Activated CD4-positive, alpha-beta T cell treated with anti-CD3 and anti-CD28 coated beads for 4 hours (primary cell): ENCODE measurements around the gene FKBP5.
A peak's percentile ranks its signal among the peaks of the same experiment; 100 is the strongest.
"Not testable (repeated sequence)": the region's sequence is repeated elsewhere in the genome, so short reads cannot be mapped to it uniquely, and the experiment has no call there.

Source experiments
- DNase-seq, 2 donors: peaks; one replicate each; pipeline ENCODE4 v3.0.0-alpha.2; 2020

Gene FKBP5

DNA sequence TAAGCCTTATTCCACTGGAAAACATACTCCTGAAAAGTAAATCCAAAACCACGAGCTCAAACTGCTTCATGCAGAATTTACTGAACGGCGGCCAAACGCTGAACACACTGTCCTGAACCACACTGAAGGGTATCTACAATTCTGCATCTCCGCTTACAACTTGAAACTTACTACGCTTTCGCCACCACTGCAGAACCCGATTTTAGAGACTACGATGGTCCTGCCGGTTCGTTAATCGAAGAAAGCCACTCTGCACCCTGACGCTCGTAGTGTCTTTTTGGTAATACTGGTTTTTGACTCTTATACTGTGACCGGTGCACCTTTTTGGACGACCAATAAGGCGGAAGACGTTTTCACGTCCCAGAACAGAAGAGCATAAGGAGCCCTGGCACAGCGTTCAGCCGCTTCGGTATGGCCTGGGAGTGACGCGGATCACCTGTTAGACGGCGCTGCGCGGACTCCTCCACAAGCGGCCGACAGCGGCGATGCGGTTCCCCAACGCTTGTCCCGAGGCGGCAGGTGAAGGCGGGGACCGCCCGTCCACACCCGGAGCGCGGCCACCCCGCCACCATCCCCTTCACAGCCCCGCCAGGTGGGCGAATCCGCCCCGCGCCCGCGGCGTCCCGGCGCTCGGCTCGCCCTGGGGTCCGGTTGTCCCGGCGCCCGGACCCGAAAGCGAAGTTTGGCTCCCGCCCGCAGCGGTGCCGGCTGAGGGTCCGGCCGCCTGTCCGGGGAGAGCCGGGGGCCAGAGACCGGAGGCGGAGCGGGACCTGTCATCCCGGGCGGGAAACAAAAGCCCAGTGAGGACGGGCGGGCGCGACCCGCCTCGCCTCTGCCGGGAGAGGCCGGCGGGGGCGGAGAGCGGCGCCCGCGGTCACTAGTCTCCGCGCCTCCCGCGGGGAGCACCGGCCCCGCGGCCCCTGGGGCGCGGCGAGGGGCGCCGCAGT, 784 bp downstream of the FKBP5 start:
- peak; percentile 52 to 54 for DNase-seq

DNA sequence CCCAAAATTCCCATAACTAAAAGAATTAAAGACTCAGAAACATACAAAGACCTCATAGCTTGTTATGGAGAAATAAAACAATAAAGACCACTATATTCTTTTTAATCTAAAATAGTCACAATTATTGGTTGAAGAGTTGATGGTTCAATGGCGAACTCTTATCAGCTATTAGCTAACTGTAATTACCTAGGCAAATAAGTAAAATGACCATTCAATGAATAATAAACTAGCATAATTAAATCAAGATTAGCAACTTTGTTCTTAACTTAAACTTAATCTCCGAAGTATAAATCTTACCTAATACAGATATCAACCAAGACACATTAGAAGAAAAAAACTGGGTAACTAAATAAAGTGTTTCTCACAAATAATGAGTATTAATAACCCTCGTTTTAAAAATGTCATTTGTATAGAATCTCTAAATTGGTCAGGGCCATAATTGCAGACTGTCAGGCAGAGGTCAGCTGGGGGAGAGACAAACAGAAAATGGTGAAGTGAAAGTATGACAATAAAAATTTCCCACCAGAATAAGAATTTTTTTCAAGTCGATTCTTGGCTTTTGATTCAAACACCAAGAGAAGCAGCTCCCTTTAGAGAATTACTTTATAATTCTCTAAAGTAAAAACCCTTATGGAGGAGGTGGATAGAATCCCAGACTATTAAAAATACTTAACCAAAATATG, 1.7 kb downstream of the FKBP5 start:
- DNase-seq, result no peak

DNA sequence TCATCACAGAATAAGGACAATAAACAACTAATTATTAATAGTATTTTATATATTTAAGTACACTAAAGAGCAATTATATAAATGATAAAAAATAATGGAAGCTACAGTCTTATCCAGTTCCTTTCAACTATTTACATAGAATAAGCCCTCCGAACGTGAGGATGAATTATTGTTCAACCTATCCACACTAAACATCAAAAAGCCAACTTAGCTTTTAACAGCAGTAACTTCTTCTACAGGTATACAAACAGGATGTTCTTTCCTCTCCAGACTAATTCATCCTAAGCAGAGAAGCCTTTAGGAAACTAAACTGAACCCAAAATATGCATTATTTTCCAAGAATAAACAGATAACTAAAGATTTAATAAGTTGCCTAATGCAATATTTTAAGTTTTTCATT, 2.3 kb downstream of the FKBP5 start:
- DNase-seq, result no peak

DNA sequence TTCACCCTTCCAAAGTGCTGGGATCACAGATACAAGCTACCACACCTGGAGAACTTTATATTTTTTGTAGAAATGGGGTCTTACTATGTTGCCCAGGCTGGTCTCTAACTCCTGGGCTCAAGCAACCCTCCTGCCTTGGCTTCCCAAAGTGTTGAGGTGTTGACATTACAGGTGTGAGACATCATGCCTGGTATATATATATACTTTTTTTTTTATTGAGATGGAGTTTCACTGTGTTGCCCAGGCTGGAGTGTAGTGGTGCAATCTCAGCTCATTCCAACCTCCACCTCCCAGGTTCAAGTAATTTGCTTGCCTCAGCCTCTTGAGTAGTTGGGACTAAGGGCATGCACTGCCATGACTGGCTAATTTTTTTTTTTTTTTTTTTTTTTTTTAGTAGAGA, 5.4 kb downstream of the FKBP5 start:
- DNase-seq, result no peak

DNA sequence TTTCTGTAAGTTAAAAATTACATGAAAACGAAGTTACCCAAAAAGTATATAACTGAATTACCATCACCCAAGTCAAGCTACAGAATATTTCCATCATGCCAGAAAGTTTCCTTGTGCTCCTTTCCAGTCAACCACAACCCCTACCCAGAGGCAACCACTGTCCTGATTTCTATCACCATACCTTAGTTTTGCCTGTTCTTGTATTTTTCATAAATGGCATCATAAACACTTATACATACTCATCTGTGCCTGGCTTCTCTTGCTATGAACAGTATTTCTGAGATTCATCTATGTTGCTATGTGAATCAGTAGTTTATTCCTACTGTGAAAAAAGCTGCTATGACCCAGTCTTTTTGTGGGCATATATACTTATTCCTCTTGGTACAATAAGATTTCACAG, 7.4 kb downstream of the FKBP5 start:
- DNase-seq, result no peak

DNA sequence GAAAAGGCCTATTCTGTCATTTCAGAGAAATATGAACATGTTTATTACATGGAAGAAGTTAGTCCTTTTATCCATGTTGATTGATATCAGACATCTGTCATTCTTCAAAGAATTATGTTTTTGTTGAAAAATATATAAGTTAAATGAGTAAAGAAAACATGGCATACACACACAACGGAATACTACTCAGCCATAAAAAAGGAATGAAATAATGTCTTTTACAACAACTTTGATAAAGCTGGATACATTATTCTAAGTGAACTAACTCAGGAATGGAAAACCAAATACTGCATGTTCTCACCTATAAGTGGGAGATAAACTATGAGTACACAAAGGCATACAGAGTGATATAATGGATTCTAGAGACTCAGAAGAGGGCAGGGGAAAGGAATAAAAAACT, 9.3 kb downstream of the FKBP5 start:
- no peak for DNase-seq

DNA sequence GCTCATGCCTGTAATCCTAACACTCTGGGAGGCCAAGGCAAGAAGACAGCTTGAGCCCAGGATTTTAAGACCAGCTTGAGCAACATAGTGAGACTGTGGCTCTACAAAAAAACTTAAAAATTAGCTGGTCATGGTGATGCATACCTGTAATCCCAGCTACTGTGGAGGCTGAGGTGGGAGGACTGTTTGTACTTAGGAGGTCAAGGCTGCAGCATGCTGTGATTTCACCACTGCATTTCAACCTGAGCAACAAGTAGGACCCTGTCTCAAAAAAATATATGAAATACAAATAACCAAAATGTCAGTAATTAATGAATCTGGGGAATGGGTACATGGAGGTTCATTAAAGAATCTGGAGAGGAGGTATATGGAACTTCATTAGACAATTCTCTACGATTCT, 9.9 kb downstream of the FKBP5 start:
- no peak for DNase-seq

DNA sequence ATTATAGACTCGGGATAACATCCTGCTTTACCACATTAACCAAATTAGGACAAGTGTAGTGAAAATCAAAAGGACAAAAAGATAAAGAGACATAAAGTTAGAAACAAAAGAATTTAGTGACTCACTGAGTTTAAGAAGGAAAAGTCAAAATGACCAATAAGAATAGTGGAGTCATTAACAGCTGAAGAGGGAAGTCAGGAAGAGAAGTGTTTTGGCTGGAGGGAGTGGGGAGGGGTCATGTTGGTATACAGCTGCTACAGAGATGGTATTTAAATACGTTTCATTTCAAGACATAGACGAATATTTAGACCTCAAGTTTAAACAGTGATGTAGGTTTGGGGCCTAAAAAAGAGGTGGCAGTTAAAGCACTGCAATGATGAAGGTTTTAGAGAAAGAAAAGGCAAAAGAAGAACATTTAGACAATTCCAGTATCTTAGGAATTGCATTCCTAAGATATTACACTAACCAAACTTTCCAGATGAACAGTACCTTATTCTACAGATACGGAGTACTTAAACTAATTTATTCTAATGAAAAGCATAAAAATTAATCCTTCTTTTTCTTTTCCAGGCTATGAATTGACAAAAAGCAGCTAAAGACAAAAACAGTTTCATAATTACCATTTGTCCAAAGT, 10.6 kb downstream of the FKBP5 start:
- DNase-seq, result no peak

DNA sequence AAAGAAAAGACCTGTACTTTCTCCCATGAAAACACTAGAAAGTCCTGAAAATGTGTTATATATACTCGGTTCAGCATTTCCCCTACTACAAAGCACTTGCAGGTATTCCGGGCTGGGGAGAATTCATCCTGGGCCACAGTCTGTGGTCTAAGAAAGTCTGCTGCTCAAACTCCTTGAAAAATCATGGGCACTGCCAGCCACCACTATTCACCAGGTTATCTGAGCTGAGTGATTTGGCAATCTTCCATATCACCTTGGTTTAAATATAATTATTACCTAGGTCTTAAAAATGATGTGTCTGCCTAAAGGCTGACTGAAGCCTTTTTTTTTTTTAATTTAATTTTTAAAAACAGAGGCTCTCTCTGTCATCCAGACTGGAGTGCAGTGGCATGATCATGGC, 11.3 kb downstream of the FKBP5 start:
- no peak for DNase-seq

DNA sequence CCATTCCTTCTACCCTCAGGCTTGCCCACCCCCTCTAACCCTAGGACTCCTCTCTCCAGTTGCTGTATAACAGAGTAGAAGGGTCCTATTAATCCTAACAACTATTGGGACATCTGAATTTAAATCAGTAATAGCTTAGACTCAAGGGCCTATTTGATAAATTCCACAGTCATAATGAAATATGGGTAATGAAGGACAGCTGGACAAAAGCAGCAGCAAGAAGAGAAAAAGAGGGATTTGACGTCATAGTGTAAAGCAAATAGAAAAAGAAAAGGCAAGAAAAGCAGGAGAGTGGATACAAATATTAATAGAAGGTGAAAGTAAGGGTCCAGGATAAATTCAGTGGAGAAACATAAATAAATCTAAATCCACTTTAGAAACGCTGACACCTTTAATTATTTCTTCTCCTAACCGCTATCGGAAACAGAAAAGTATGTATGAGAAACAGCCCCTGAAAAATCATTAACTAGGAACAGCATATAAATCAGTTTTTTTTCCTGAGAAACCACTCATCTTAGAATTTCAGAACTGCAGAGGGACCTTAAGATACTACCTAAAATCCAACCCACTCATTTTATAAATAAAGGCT, 12.8 kb downstream of the FKBP5 start:
- DNase-seq, result no peak

DNA sequence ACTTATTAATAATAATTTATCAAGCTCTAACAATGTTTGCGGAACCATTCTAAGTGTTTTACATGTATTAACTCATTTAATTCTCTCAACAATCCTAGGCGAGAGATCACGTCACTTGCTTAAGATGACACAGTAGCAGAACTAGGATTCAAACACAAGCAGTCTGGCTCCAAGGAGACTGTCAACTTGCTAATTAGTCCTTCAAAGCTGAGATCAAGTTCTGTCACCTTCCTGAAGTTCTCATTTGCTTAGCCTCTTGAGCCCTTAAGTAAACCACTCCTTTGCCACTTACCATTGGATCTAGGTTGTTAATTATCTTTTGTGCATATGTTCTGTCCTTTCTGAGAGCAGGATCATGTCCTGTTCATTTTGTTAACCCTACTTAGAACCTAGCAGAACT, 14.1 kb downstream of the FKBP5 start:
- DNase-seq, result no peak

DNA sequence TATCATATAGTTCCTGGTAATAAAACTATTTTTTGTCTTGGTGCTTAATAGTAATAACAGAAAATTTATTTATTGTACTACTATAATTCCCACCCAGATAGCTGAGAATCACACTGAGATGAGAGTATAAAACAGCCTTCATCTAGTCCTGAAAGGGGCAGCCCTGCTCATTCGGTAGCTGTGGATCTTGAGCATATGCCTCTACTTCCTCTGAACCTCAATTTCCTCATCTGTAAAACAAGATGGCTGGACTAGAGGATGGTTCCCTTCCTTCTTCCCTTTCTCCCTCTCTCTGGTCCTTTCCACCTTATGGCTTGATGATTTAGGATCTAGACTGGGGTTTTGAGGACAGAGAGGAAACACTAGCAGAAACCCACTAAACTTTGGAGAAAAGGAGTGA, 15.0 kb downstream of the FKBP5 start:
- DNase-seq, result no peak

DNA sequence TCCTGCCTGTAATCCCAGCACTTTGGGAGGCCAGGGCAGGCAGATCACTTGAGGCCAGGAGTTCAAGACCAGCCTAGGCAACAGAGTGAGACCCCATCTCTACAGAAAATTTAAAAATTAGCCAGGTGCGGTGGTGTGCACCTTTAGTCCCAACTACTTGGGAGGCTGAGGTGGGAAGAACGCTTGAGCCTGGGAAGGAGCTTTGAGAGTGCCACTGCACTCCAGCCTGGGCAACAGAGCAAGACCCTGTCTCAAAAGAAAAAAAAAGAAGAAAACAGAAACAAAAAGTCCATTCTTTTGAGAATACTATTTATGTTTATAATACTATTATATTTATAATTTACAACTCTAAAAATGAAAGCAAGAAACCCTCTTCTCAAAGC, 15.4 kb downstream of the FKBP5 start:
- not testable (repeated sequence) for DNase-seq

DNA sequence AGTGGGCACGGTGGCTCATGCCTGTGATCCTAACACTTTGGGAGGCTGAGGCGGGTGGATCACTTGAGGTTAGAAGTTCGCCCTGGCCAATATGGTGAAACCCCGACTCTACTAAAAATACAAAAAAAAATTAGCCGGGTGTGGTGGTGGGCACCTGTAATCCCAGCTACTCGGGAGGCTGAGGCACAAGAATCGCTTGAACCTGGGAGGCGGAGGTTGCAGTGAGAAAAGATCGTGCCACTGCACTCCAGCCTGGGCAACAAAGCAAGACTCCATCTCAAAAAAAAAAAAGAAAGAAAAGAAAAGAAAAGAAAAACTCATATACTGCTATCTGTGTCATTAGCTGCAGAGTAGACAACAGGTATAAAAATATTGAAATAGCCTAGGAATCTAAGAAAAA, 18.3 kb downstream of the FKBP5 start:
- DNase-seq, result not testable (repeated sequence)

DNA sequence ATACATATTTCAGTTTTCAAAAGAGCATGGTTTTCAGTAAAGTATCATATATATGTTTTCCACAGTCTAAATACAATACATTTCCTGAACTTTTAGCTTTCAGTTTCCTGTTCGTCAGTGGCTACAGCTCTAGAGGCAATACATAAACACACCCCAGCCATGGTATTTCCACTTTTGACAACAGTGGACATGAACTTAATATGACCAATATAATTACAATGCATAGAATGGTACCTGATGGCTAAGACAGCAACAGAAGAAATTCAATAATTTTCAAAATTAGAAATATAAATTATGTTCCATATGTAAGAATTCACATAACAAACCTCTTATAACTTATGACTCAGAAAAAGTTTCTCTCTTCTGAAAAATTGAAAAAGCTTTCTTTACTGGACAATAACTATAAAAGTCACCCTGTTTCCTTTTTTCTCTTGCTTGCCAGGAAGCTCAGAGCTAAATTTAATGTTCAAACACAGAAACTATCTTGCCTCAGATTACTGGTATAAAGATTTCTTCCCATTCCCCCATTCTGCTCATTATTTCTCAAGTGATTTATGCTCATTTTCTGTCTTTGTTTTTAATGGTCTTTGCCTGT, 19.2 kb downstream of the FKBP5 start:
- DNase-seq, result no peak

DNA sequence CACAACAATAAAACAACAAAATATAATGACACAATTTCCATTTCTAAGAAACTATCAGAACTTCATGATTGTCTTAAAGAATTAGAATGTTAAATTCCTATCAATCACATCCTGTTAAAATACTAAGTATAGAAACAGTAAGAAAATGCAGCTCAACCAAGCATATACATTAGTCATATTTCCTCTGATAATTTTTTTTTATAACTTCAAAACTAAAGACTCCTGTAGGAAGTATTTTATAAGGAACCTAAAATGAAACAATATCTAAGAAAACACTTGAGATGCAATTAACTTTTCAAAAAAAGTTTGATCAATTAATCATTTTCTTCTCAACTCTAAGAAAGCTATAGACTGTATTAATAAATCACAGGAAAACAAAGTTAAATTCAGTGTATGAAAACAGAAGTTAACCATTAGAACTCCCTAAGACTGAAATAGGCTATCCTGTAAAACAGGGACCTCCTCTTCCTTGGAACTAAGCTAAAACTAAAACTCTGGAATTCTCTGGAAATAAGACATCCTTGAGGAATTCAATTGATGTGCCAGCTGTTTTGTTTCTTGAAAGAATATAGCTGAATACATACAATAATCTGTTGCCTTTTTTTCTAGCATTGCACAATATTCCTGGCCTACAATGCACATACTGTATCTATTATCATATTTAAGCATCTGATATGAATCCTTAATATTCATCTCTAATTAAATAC, 19.8 kb downstream of the FKBP5 start:
- no peak for DNase-seq

DNA sequence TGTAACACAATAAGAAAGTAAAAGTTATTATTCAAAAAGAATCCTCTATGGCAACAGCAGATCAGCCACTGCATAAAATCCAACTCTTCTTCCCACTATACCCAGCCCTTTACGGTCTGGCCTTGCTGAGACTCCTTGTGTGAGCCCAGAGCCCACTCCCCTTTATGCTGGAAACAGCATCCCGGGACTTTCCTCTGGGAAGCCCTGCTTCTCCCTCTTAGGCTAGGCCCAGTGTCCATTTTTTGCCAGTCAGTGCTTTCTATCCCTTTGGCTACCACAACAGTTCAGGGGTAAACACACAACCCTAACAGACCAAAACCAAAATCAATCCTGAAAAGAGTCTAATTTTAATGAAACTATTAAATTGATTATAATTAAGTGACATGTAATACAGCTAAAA, 20.6 kb downstream of the FKBP5 start:
- DNase-seq, result no peak

DNA sequence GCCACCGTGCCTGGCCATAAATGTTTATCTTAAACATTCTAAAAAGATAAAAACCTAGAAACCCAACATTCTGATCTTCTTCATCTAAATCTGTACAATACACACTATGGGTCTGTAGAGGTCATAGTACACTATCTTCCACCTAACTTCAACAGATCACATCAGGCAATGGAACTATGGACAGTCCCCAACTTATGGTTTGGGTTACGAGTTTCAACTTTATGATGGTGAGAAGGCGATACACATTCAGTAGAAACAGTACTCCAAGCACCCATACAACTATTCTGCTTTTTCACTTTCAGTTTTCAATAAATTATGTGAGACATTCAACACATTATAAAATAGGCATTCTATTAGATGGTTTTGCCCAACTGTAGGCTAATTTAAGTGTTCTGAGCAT, 23.1 kb downstream of the FKBP5 start:
- DNase-seq, result no peak

DNA sequence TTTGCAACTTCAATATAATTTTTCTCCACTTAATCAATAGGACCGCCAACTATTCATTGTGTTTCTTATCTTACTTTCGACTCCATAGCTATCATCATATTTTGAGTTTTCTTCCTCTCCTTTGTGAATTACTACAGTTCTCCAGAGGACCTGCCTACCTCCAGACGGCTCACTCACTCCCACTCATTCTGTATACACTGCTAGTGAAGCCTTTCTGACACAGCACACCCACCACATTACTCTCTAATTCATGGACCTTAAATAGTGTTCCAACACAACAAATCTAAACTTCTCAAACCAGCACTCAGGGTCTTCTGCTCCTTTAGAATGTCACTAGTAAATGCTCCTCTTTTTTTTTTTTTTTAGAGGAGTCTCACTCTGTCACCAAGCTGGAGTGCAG, 23.8 kb downstream of the FKBP5 start:
- peak; percentile 30 to 35 for DNase-seq

DNA sequence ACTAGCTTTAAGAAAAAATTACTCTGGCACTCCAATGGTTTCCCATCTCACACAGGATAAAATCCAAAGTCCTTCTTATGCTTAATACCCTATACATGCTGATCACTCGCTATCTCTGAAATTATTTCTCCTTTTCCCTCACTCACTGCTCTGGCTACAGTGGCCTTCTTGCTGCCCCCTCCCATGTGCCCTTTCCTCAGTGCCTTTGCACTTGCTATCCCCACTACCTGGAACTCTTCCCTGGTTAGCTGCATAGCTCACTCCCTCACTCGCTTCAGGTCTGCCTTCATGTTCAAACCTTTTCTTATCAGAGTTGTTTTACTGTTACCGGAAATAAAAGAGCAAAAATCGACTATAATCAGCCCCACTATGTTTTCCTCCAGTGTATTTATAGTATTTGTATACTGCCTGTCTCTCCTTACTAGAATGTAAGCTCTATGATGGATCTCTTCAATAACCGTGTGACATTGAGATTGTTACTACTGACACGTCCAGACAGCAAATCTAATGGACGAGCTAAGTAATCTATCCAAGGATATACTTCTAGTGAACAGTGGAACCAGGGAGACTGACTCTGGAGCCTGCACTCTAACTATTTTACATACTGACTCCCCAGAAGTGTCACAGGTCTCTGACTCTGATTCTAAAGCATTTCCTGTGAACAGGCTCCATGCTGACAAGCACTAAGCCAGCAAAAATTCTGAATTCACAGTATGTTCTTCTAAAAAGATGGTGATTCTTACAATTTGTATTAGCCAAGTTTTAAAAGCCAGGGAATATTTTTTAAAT, 25.1 kb downstream of the FKBP5 start:
- no peak for DNase-seq

DNA sequence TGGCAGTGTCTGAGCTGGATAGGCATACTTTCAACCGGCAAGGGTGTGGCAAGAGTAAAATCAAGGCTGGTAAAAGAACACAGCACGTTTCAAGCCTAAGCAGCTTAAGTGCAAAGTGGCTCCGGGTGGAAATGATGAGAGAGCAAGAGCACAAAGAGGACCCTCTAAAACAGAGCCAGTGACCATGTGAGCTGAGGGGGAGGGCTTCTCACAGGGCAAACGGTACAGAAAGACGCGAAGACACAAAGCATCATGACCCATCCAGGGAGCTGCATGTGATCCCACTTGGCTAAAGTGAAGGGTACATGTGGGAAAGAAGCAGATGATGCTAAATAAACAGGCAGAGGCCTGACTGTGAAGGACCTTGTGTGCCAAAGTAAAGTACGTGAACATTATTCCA, 25.7 kb downstream of the FKBP5 start:
- DNase-seq, result no peak

DNA sequence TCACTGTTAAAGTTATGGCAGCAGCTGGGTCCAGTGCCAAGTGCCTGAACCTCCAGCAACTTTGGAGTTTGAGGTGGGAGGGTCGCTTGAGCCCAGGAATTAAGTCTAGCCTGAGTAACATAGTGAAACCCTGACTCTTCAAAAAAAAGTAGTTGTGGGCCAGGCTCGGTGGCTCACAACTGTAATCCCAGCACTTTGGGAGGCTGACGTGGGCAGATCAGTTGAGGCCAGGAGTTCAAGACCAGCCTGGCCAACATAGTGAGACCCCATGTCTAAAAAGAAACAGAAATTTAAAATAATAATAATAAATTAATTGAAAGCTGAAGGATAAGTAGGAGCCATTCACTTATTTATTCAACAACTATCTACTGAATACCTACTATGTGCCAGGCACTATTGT, 33.8 kb downstream of the FKBP5 start:
- DNase-seq, result no peak
